Right hindlimb (tissue), 1 donor: Measurements from ENCODE around the gene LYRM9.
"Not testable (repeated sequence)": the region's sequence is repeated elsewhere in the genome, so short reads cannot be mapped to it uniquely, and the experiment has no call there.

Experiments used
- DNase-seq: peaks from one replicate; pipeline ENCODE4 v3.0.0-alpha.2; 2018

Gene LYRM9

DNA sequence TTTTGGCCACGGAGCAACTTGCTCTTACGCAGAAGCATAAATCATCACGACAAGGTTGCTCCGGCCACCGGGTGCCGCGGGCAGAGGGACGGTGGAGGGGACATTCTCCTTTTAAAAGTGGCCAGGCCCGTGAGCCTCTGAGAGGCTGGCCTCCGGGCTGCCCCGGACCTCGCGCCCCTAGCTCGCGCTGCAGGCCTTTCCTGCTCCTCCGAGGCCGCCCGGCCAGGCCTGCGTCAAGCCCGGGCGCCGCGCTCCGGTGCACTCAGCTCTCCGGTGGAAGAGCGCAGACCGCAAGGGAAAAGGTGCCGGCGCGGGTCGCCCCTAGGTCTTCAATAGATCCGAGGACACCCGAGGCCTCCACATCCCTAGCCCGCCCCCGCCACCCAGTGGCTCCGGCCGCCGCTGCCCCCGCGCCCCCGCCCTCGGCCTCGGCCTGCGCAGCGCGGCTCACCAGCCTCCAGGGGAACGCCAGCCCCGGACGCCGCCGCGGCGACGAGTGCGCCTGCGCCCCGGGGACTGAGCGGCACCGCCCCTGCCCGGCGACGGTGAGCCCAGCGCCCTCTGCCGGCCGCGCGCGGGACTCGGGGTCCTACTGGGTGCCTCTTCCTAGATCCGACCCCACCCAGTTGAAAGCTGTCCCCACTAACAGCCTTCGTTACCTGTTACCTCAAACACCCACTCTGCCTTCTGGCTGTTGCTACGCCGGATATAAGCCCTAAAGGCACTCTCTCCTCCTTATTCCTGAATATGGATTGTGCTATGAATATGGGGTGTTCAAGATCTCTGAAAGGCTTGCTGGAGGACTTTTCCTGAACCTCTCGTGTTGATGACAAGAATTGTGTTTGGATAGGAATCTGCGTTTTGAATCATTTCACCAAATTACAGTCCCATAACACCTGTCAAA, at the start of gene LYRM9:
TSS of gene LYRM9 (minus strand) at position 500 of the 904 bp plus-strand sequence. CDS start 10,671 bp downstream, outside the sequence.
- peak; percentile 93 for DNase-seq

DNA sequence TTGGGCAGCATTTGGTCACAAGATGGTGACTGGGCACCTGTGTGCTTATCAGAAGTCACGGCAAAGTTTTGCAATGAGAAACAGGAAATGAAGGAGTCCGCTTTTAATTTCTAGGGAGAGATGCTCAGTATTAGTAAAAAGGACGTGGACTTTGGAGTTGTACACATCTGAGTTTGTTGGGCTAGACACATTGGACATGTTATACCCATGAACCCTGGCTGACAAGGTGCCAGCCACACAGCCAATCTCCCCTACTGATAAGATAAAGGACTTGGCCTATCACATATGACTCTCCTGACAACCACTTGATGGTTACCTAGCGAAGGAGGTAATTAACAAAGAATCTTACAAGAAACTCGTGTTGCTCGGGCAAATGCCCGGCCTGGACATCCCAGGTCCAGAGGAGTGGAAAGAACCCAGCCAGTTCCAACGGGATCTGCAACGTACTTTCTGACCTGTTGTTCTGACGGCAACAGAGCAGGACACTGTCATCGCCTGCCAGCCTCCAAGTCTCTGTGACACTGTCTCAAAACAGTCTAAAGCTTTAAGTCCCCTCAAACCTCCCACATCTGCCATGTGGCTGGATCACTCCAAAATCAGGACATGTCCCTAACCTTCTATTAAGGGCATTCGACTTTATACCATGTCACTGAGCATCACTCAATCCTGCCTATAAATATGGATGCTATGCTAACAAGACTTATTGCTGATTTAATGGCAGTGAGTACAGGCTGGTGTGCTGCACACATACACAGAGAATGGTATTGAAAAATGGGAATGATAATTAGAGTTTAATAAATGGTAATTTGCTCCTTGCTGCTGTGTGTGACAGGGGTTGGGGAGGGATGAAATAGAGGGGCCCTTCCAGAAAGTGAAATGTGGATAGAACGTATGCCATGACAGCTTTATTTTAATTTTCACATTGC, 47.6 kb upstream of the LYRM9 start:
- DNase-seq: no peak

DNA sequence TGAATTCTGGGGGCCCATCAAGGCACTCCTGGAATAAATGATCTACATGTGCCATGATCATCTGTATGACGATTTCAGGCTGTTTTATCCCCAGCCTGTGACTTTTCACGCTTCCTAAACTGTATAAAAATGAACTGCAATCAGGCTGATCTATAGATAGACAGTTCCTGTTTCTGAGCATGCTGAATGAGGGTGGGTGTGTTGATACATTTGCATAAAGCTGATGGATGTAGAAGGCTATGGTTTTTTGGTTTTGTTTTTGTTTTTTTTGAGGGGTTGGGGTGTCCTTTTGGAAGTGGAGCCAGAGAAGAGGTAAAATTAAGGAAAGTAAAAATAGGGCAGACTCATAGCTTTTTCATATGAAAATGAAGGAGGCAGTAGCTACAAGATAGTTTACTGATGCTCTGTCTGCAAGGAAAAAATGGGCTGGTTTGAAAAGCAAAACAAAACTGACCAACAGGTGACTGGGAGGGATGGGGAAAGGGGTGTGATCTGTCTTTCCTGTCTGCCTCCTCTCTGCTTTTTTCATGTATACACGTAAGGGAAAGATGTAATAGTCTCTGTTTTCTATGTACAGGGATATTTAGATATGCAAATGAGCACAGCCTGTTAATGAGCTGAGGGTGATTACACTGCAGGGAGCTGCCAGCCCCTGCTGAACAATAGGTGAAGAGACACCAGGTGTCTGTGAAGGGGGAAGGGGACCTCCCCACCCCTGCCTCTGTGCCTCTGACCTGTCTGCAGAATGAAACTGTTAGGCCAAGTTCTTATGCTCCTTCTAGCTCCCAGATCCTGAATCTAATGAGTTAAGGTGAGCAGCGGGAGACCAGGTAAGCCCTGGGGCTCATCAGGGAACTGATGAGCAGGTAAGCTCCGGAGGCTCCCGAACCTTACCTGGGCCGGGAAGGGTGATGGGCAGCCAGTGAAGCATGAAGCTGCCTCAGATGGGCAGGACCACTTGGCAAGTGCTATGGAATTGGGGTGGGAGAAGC, 46.6 kb upstream of the LYRM9 start:
- no peak for DNase-seq

DNA sequence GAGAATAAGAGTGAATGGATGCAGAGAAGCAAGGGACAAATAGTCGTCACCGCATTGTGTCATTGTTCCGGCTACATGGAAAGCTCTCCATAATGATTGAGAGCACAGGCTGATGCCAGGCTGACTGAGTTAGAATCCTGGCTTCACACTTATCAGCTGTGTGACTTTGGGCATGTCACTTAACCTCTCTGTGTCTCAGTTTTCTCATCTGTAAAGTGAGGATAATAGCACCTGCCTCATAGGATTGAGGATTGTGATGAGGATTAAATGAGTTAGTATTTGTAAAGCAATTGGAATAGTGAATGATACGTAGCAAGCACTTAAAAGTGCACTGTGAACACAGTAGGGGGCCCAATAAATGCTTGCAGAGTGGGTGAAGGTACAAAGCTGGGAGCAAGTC, 45.7 kb upstream of the LYRM9 start:
- DNase-seq: no peak

DNA sequence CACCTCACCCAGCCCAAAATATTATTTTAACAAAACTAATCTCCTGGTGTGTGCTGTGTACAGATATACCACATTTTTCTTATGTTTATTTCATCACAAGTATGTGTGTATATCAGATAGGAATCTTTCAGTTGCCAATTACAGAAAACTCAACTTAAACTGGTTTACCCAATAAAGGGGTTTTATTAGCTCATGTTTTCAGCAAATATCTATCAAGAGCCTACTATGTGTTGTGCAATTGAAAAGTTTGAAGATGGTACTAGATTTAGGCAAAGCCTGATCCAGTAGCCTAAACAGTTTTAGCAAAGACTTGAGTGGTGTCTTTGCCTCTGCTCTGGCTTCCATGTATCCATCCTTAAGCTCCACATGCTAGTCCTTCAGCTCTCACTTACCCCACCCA, 45.1 kb upstream of the LYRM9 start:
- DNase-seq: no peak

DNA sequence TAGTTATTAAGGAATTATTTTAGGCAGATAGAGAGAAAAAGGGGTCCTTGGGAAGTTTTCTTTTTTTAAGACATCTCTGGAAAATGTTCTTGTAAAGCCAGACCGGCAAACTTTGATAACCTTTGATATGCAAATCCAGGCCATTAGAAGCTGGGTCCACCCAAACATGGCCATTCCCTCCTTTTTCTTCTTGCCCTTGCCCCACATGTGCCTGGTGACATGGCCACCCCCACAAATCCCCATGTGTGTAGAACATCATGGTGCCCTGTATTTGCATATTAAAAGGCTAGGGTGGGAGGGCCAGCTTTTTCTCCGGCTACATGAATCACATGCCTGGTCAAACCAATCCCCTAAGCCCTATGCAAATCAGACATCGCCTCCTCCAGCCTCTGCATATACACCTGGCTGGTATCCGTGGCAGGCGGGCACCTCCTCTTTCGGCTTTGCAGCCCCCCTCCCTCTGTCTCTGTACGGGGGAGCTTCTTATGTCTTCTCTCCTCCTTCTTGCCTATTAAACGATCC, 43.9 kb upstream of the LYRM9 start:
- DNase-seq: no peak

DNA sequence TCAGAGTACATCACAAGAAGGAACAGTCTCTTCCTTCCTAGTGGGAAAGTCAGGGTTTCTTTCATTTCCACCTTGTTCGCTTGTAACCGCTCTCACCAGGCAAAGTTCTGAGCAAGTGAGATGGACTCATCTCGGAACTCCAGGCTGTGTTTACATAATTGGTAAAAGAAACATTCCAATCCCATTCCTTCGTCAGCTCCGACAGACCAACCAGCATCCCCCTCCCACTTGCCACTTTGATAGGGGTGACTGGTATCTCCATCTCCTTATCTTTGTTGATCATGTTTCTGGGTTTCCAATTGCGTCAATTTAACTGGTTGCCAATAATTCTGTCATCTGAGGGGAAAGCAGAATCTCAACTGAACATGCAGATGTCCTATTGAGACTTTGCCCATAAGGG, 36.8 kb upstream of the LYRM9 start:
- no peak for DNase-seq

DNA sequence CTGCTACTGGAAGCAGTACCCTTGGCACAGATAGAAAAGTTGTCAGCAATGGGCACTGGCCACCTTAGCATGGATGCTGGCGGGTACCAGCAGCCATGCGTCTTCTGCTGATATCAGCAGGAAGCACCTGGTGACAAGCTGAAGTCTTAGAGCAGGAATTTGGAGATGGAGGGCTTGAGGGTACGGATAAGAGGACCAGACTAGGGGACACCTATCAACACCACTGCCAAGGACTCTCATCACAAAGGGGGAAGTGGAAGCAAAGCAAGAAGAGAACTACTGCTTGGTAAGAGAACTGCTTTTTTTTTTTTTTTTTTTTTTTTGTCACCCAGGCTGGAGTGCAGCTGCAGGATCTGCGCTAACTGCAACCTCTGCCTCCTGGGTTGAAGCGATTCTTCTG, 35.4 kb upstream of the LYRM9 start:
- no peak for DNase-seq

DNA sequence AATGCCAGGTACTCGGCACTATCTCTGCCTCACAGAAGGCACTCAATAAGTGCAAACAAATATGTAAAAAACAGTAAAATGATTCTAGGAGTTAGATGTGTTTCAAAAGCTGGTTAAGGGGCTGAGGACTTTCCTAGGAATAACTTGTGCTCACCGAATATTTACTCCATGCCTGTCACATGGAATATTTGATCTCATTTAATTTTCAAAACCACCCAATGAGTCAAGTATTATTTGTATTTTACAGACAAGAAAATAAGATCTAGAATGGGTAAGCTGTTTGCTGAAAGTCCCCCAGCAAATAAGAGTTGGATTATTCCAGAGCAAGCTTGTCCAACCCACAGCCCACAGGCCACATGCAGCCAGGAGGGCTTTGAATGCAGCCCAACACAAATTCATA, 34.6 kb upstream of the LYRM9 start:
- DNase-seq: no peak

DNA sequence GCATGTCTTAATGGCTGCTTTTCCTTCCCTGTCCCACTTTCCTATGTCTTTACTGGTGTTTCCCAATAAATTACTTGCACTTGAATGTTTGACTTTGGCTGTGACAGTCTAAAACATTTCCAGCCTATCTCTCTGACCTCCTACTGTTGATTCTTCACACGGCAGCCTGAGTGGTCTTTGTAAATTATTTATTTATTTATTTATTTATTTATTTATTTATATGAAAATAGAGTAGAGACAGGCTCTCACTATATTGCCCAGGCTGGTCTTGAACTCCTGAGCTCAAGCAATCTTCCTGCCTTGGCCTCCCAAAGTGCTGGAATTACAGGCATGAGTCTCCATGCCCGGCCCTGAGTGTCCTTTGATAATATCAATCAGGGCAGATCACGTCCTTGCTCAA, 28.4 kb upstream of the LYRM9 start:
- DNase-seq: no peak

DNA sequence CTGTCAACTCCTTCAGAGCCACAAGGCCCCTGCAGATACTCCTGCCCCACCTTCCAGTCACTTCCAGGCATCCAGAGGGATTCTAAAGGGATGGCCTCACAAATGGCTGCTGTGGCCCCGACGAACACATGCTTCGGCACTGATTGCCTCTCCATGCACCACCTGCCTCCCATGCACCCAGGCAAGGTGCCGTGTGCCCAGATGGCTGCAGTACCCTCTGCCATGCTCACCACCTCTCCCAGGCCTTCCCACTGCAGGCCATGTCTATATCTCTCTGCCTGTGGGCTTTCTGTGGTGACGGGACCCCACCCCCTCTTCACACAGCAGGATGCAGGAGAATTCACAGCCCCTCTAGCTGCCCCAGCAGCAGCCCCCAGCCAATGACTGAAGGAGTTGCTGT, 27.9 kb upstream of the LYRM9 start:
- no peak for DNase-seq

DNA sequence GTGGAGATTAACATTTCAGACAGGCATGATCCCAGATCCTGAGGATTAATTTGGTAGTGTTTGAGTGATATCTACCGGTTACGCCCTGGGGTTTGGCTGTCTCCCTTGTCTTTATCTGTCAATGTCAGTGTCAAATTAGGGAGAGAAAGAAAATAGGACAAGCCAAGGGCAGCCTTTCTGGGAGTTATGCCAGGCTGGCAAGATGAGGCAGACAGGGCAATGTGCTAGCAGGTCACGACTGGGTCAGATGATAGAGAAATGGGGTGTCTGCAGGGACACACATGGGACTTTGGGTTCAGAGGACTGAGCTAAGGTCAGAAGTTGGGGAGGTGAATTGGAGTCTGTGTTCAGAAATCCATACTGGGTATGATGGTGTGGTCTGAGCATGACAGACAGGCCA, 27.4 kb upstream of the LYRM9 start:
- DNase-seq: no peak

DNA sequence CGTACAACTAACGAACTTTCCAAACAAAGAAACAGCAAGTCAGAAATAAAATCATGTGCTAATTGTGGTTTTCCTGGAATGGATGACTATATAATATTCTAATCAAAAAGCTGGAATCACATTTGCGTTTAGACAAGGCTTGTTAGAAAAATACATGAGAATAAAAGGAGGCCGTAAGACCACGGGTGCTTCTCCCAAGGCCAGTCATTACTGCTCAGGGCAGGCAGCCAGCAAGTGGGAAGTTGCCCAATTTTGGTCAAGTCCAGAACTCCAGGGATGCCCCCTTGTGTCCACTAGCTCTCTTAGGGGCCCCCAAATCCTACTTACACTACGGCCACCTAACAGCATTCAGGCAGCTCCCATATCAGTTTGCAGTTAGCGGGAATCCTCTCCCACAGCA, 25.9 kb upstream of the LYRM9 start:
- no peak for DNase-seq

DNA sequence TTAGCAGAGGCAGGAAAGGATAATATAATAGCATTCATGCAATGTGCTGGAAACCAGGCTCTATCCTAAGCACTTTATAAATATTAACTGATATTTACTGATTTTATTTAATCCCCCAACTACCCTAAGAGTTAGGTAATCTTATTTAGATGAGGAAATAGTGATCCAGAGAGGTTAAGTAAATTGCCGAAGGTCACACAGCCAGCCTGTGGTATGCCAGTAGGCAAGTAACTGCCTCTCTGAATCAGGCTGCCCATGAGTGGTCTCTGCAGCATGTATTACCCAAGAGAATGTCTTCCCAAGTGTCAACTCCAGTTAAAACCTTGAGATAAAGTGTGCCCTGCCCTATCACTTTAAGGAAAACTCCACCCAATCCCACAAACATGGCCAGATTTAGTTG, 25.3 kb upstream of the LYRM9 start:
- DNase-seq: no peak

DNA sequence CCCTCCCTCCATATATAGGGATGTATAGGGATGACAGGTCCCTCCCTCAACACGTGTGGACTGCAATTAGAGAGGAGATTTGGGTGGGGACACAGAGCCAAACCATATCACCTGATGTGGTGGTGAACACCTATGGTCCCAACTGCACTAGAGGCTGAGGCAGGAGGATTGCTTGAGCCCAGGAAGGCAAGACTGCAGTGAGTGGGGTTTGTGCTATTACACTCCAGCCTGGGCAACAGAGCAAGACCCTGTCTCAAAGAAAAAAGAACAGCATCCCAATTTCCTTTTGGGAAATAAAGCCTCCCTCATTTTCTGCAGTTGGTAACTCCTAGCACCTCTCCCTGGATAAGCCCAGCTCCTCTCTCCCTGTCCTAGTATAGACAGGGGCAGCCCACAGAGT, 23.8 kb upstream of the LYRM9 start:
- no peak for DNase-seq

DNA sequence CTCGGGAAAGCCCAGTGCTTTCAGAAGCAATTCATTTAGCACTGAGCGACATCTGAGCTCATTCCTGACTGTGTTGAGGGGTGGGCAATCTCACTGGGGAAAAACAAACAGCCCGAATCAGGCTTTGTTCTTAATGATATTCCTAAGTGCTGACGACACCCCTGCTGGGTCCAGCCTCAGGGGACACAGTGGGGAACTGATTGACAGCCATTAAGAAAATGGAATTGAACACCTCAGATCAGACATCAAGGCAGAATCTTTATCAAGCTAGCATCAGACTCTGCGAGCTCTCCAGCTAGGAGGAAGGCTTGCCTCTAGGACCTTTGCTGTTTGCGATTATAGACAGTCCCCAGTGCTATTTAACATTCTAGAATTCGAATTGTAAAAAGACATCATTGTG, 22.5 kb upstream of the LYRM9 start:
- DNase-seq: no peak

DNA sequence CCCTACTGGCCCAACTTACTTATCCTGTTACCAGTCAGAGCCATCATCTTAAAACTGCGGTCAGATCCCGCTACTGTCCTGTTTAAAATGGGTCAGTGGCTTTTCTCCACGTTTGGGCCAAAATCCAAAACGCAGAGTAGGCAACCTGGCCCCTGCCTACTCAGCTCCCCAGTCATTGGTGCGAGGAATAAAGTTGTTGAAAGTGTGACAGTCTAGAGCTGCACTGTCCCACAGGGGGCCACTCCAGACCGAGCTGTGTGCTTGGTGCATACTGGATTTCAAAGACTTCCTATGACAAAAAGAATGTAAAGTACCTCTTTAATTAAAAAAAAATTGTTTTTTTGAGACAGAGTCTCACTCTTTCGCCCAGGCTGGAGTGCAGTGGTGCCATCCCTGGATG, 21.2 kb upstream of the LYRM9 start:
- no peak for DNase-seq

DNA sequence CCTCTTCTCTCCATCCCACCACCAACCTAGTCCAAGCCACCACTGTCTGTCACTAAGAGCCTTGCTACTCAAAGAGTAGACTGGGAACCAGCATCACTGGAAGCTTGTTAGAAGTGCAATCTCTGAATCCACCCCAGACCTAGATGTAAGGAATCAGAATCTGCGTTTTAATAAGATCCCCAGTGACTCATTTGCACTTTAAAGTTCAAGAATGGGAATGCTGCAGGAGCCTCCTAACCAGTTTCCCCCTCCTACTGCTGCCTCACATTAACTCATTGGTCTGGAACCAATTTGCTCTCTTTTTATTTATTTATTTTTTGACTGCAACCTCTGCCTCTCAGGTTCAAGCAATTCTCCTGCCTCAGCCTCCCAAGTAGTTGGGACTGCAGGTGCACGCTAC, 19.8 kb upstream of the LYRM9 start:
- DNase-seq: no peak

DNA sequence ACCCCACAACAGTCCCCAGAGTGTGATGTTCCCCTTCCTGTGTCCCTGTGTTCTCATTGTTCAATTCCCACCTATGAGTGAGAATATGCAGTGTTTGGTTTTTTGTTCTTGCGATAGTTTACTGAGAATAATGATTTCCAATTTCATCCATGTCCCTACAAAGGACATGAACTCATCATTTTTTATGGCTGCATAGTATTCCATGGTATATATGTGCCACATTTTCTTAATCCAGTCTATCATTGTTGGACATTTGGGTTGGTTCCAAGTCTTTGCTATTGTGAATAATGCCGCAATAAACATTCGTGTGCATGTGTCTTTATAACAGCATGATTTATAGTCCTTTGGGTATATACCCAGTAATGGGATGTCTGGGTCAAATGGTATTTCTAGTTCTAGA, 19.1 kb upstream of the LYRM9 start:
- not testable (repeated sequence) for DNase-seq

DNA sequence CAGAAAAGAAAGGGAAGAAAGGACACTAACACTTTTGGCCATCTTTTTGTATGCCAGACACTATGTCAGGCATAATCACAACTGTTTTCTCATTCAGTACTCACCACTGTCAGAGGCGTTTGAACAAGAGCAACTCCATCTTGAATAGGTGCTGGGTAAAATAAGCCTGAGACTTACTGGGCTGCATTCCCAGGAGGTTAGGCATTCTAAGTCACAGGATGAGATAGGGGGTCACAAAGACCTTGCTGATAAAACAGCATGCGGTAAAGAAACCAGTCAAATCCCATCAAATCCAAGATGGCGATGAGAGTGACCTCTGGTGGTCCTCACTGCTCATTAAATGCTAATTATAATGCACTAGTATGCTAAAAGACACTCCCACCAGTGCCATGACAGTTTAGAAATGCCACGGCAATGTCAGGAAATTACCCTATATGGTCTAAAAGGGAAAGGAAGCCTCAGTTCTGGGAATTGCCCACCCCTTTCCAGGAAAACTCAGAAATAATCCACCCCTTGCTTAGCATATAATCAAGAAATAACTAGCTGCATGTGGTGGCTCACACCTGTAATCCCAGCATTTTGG, 14.9 kb upstream of the LYRM9 start:
- no peak for DNase-seq

DNA sequence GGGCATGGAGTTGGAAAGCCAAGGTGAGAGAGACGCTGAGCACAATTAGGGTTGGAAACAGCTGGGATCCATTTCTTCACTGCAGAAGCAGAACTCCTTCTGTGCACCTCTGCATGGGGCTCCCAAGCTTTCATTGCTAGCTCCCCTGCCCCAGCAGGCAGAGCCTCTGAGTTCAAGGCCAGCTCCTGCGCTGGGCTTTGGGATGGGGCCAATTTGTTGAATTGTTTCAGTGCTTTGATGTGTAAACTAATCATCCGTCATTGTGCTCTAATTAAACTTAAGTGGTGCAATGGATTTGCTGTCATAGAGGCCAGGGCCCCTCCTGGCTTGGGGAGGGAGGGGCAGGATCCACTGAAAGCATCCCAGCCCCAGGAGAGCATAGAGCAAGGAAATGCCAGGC, 13.5 kb upstream of the LYRM9 start:
- no peak for DNase-seq

DNA sequence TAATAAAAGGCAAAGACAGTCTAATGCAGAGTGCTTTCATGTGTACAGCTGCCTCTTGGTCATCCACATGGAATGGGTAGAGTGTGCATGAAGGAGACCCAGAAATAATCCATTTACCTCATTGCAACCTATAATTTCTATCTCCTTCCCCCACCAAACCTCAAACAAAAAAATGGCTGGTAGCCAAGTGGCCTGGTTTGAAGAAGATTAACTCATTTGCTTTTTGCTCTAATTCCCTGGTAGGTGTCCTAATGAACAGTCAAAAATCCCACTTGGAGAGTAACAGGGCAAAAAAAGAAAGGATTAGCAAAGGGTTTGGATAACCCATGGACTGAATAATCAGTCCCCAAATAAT, 13.0 kb upstream of the LYRM9 start:
- no peak for DNase-seq
